ENCODE data around the gene TMEM120B.
"Not testable (repeated sequence)": the region's sequence is repeated elsewhere in the genome, so short reads cannot be mapped to it uniquely, and the experiment has no call there.

The TMEM120B gene

GRCh38 chr12:121712461-121713256 lies at the start of gene TMEM120B:
TSS of gene TMEM120B (plus strand) at chr12:121712752. CDS start at chr12:121712896, 144 bp downstream.
- DNase-seq = peak; percentile 47

- no peak for DNase-seq
These were observed 49.0 kb upstream of the TMEM120B start for GRCh38 chr12:121663610-121663929.

DNA sequence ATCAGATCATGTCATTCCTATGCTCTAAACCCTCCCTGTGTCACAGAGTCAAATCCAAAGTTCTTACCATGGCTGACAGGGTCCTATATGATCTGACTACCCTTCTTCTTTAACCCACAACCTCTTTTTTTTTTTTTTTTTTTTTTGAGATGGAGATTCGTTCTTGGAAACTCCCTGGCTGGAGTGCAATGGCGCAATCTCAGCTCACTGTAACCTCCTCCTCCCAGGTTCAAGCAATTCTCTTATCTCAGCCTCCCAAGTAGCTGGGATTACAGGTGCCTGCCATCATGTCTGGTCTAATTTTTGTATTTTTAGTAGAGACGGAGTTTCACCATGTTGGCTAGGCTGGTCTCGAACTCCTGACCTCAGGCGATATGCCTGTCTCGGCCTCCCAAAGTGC lies 45.7 kb upstream of the TMEM120B start:
- not testable (repeated sequence) for DNase-seq

DNA sequence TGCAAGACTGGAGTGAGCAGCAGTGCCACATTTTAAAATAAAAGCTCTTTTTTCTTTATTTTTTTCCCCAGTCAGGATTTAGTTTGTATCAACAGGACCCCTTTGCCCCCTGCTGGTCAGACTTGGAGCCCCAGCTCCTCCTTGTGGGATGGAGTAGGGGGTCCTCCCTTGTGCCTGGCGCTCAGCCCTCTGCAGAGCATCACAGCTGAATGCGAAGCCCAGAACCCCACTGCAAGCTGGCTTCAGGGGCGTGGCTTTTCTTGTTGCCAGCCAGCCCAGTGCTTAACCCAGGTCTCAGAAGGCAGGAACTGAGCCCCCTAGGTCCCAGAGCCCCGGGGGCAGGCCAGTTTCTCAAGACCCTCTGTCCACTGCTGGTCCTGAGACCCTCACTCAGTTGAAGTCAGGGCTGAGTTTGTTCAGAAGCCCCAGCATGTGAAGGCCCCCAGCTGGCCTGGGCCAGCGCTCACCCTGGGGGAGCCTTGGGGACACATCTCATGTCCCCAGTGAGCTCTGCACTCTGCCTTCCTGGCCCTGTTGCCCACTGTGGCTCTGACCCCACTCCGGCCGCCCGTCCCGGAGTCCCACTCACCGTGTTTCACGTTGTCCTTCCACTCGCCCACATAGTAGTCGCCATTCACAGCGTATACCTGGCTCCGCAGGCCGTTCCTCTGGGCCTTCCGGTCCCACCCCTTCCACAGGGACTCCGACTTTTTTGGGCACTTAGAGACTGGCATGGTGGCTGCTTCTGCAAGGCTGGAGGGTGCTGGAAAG lies 43.6 kb upstream of the TMEM120B start:
- no peak for DNase-seq

DNA sequence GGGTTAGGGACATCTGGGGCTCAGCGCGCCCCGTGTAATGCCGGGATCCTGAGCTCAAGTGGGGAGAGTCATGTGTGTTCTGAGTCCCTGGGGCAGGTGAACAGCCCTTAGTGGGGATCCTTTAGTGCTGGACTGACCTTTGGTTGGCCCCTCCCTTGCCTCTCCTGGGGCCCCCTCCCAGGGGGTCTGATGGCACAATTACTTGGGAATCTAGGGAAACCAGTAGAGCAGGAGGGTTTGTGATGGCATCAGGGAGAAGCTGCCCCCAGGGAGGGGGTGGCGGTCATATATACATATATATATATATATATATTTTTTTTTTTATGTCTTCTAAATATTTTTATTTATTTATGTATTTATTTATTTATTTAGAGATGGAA lies 43.0 kb upstream of the TMEM120B start, which contains the start of gene MORN3:
MORN3 (minus strand) TSS at position 134 of the 380 bp plus-strand sequence. CDS start 171 bp downstream, outside the sequence.
- no peak for DNase-seq

GRCh38 chr12:121673013-121673511 lies 39.5 kb upstream of the TMEM120B start:
- DNase-seq = no peak

- DNase-seq = no peak
These were observed 36.4 kb upstream of the TMEM120B start for GRCh38 chr12:121676190-121676589.

DNA sequence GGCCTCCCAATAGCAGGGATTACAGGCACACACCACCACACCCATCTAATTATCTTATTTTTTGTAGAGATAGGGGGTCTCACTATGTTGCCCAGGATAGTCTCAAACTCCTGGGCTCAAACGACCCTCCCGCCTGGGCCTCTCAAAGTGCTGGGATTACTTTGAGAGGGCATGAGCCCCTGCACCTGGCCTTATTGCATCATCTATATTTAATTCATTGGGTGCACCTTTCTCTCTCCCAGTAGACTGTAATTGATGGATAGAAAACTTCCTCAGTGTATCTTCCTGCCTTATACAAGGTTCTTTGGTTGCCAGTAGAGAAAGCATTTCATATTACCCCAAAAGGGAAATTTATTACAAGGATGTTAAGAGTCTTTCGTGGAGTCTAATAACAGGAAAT lies 34.2 kb upstream of the TMEM120B start:
- no peak for DNase-seq

- no peak for DNase-seq
These were observed 33.7 kb upstream of the TMEM120B start for GRCh38 chr12:121678716-121679300.

- not testable (repeated sequence) for DNase-seq
These were observed 32.8 kb upstream of the TMEM120B start for GRCh38 chr12:121679661-121680197.

DNA sequence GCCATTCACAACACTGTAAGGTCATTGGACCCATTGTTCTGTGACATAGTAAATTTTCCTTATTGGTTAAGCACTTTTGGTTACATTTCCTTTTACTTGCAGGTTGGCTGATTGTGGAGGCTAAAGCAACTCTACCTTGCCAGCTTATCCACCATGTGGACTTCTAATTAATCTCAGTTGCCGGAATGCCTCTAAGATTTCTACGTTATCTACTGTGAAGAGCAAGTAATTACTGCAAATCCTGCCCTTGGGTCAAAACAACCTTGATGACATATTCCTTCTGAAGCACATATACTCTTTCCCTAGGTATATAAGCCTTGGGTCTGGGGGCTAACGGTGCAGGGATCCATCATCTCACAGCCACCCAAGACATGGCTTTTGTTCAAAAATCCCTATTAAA lies 23.6 kb upstream of the TMEM120B start:
- DNase-seq = no peak

DNA sequence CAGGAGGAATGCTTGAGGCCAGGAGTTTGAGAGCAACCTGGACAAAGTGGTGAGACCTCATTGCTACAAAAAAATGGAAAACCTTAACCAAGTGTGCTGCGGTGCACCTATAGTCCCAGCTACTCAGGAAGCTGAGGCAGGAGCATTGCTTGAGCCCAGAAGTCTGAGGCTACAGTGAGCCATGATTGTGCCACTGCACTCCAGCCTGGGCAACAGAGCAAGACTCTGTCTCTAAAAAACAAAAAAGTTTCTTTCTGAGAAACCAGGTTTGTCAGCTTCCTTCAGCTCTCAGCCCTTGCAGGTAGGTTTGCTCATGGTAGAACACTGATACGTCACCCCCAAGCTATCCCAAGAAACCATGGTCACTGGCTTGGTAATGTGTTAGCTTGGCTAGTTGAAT lies 23.1 kb upstream of the TMEM120B start:
- DNase-seq = no peak

DNA sequence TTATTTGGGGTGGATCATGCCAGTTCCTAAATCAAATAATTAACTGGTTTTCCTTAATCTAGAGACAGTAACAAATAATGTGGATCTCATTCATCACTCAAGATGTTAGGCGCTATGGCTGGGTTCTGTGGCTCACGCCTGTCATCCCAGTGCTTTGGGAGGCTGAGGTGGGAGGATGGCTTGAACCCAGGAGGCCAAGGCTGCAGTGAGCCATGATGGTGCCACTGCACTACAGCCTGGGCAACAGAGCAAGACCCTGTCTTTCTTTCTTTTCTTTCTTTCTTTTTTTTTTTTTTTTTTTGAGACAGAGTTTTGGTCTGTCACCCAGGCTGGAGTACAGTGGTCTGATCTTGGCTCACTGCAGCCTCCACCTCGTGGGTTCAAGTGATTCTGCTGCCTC lies 19.8 kb upstream of the TMEM120B start:
- not testable (repeated sequence) for DNase-seq

DNA sequence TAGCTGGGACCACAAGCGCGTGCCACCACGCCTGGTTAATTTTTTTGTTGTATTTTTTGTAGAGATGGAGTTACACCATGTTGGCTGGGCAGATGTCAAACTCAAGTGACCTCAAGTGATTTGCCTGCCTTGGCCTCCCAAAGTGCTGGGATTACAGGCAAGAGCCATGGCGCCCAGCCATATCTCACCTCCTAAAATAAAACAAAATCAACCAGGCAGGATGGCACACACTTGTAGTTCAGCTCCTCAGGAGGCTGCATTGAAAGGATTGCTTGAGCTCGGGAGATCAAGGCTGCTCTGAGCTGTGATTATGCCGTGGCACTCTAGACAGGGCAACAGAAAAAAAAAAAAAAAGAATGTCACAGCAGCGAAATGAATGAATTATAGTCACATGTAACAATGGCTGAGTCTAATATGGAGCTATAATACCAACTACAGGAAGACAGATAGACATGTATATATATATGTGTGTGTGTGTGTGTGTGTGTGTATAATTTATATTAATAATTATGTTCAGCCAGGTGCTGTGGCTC lies 19.3 kb upstream of the TMEM120B start:
- no peak for DNase-seq

DNA sequence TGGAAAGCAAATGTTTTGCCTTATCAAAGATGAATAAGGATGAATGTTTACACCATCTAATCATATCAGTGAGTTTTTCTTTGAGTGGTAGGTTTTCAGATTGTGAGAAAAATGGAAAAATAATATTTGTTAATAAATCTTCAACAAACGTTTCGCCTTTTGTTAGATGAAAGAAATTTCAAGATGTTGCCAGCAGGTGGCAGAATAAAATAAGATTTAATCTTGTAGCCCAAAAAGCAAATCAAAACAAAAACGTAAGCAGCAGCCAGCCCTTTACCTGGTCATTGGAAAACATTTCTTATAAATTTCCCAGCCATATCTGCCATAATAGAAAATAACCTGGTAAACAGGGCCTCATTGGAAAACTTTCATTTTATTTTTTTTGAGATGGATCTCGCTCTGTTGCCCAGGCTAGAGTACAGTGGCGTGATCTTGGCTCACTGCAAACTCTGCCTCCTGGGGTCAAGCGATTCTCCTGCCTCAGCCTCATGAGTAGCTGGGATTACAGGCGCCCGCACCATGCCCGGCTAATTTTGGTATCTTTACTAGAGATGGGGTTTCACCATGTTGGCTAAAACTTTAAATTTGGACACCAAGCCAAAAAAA lies 15.4 kb upstream of the TMEM120B start:
- DNase-seq = peak; percentile 44

DNA sequence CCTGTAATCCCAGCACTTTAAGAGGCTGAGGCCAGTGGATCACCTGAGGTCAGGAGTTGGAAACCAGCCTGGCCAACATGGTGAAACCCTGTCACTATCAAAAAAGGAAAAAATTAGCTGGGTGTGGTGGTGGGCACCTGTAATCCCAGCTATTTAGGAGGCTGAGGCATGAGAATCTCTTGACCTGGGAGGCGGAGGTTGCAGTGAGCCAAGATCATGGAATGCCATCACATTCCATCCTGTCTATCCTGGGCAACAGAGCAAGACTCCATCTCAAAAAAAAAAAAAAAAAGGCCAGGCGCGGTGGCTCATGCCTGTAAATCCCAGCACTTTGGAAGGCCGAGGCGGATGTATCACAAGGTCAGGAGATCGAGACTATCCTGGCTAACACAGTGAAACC lies 14.7 kb upstream of the TMEM120B start:
- DNase-seq = not testable (repeated sequence)

GRCh38 chr12:121701667-121702277 lies 10.8 kb upstream of the TMEM120B start:
- DNase-seq = no peak

- no peak for DNase-seq
These were observed 9.6 kb upstream of the TMEM120B start for GRCh38 chr12:121702944-121703343.

GRCh38 chr12:121705514-121705913 lies 7.0 kb upstream of the TMEM120B start:
- no peak for DNase-seq

DNA sequence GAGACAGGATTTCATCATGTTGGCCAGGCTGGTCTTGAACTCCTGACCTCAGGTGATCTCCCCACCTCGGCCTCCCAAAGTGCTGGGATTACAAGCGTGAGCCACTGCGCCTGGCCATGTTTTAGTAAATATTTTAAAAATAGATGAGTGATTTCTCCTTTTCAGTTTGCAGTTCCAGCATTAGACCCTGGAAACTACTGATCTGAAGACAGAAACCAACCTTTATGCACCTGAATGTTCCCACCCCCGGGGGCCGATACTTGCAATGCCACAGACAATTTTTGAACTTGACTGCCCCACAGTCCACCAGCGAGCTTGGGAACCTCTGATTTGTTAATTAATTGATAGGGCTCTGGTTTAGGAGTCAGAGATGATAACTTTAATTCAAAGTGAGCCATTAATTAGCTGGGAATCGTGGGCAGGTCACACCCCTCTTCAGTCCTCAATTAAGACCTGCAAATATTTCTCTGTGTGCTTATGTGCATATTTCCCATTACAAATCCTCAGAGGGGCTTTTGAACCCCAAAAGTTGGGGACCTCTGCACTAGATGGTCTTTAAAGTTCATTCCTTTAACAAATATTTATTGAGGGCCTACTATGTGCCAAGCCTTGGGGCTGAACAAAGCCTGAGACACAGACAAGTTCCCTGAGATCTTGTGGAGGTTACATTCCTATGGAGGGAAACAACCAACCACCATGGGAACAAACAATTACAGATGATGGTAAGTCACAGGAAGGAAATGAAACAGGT lies 4.1 kb upstream of the TMEM120B start:
- no peak for DNase-seq

- not testable (repeated sequence) for DNase-seq
These were observed 3.5 kb upstream of the TMEM120B start for GRCh38 chr12:121709064-121709424.
